Spleen (tissue), 11 donors: ENCODE results near the gene HMCN2. TPM values are rescaled to one million over a fixed set of nuclear protein-coding genes. Genes with fewer than 3 reads are reported as not detected.
A peak's percentile ranks its signal among the peaks of the same experiment; 100 is the strongest.

Experiments used
- DNase-seq: peaks from one replicate; pipeline ENCODE4 v3.0.0-alpha.2; 2020
- H3K27ac ChIP-seq, 8 donors: fragments of 200-600 bp; sonication (generic) in 7 of 8; 1 replicate in 4 of 8; 2 replicates in 4 of 8; pipeline versions ENCODE4 v1.5.0 to v1.8.0; 2016 to 2021; ENCODE audit warnings: inconsistent platforms in 4 of 8, mild to moderate bottlenecking in 4 of 8, moderate library complexity in 1 of 8
- H3K27me3 ChIP-seq, 7 donors: fragments of 200-600 bp; sonication (generic) in 6 of 7; replicated peaks in 1 of 7; 1 replicate in 4 of 7; 2 replicates in 3 of 7; pipeline versions ENCODE4 v1.5.0 to v1.8.0; 2016 to 2021; ENCODE audit warnings: inconsistent platforms in 3 of 7, mild to moderate bottlenecking in 1 of 7
- H3K36me3 ChIP-seq, 6 donors: fragments of 200-600 bp; sonication (generic) in 5 of 6; 1 replicate in 4 of 6; 2 replicates in 2 of 6; pipeline versions ENCODE4 v1.5.0 to v1.8.0; 2016 to 2021; ENCODE audit warnings: inconsistent platforms in 2 of 6
- H3K4me1 ChIP-seq, 6 donors: fragments of 200-600 bp; sonication (generic) in 5 of 6; 1 replicate in 3 of 6; 2 replicates in 3 of 6; pipeline versions ENCODE4 v1.5.0 to v1.8.0; 2016 to 2021; ENCODE audit warnings: inconsistent platforms in 3 of 6
- H3K4me3 ChIP-seq, 8 donors: fragments of 200-600 bp; sonication (generic) in 7 of 8; 1 replicate in 4 of 8; 2 replicates in 4 of 8; pipeline versions ENCODE4 v1.5.0 to v1.8.0; 2016 to 2021; ENCODE audit warnings: inconsistent platforms in 4 of 8, mild to moderate bottlenecking in 4 of 8, moderate library complexity in 2 of 8
- H3K9me3 ChIP-seq, 8 donors: fragments of 200-600 bp; sonication (generic) in 7 of 8; 1 replicate in 4 of 8; 2 replicates in 4 of 8; pipeline versions ENCODE4 v1.5.0 to v1.8.0; 2016 to 2021; ENCODE audit warnings: inconsistent platforms in 4 of 8
- CTCF ChIP-seq, 11 experiments: fragments of 200-600 bp in 7 of 11; fragments of 450-650 bp in 4 of 11; sonication (generic) in 4 of 11; IDR thresholded peaks in 8 of 11; conservative IDR thresholded peaks in 3 of 11; 1 replicate in 7 of 11; 2 replicates in 4 of 11; pipeline versions ENCODE4 v1.4.0 to v1.8.0; 2016 to 2021; ENCODE audit warnings: antibody characterized with exemption in 11 of 11, inconsistent platforms in 4 of 11, mild to moderate bottlenecking in 1 of 11
- POLR2A ChIP-seq, 3 donors: fragments of 450-650 bp; IDR thresholded peaks; one replicate each; pipeline ENCODE4 v1.5.1; 2017; ENCODE audit warnings: antibody characterized with exemption in 3 of 3, mild to moderate bottlenecking in 1 of 3
- POLR2AphosphoS5 ChIP-seq, 3 donors: sonication (generic); formaldehyde crosslinking; IDR thresholded peaks; one replicate each; pipeline ENCODE4 v1.5.1; 2017; ENCODE audit warnings: antibody characterized with exemption in 3 of 3
- WGBS, 5 donors: extraction: QIAGEN DNeasy Blood & Tissue Kit in 3 of 5; methylation state at CpG; one replicate each; pipeline versions ENCODE4 v1.1.5 to v1.1.7; 2013 to 2018; 5-methylcytosine and 5-hydroxymethylcytosine counted together
- intact Hi-C: fragments of 100-400 bp; cut with DNase I; formaldehyde crosslinking; loops from one replicate; pipeline ENCODE4 v1.15.0; 2023; ENCODE audit warnings: low total_unique reads
- polyA plus RNA-seq, 3 donors: library from polyadenylated mRNA; stranded (reverse); fragments of 200-250 nt; gene quantifications; one replicate each; pipeline ENCODE4 v1.2.1, GENCODE V29; 2013
- total RNA-seq, 7 donors: library from RNA; depleted of rRNA in 3 of 7; stranded (reverse); fragments of >200 nt in 3 of 7; fragmentation: NEBNext Ultra II Directional in 4 of 7; extraction: Animal tissue kit (Norgen Biotek cat#: 25700) in 4 of 7; gene quantifications; one replicate each; pipeline versions ENCODE4 v1.1.0 to v1.2.1, GENCODE V29; 2016 to 2021
- donor health status: healthy with polysubstance abuse.
- donor health status: DM: no; HTN: no; CAD: no; lungs with moderate emphysema.
- donor health status: DM: no; HTN: no; CAD: no.
- donor health status: Bipolar disorder and iron deficiency.
- donor health status: healthy.
- donor health status: DM: no; HTN: no; CAD: no.
- donor health status: DM: yes; HTN: yes; CAD: no.

HMCN2 gene
- total and polyA plus RNA-seq, 10 donors: 0.09 to 1.9 (median 0.73) TPM

DNA sequence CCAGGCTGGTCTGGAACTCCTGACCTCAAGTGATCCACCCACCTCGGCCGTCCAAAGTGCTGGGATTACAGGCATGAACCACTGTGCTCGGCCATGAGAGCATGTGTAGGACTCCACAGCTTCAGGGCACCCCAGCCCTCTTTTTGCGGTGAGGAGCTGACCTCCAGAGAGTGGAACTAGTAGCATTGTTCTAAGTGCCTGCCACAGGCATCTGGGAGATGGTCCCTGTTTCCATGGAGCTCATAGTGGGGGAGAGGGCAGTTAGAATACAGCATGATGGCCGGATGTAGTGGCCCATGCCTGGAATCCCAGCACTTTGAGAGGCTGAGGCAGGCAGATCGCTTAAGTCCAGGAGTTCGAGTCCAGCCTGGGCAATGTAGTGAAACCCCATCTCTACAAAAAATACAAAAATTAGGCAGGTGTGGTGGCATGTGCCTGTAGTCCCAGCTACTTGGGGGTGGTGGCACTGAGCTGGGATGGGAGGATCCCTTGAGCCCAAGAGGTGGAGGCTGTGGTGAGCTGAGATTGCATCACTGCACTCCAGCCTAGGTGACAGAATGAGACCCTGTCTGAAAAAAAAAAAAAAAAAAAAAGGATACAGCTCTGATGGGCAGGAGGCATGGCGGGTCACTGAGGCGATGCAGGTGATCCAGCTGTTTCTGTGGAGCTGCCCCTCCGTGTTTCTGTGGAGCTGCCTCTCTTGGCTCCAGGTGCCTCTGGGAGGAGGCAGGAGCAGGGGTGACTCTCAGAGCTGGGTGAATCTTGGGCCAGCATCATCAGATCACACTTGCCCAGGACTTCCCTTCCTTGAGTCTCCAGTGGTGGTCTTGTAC, 183.4 kb downstream of the HMCN2 start:
- DNase-seq: no peak
- intact Hi-C loops: no loop called here

DNA sequence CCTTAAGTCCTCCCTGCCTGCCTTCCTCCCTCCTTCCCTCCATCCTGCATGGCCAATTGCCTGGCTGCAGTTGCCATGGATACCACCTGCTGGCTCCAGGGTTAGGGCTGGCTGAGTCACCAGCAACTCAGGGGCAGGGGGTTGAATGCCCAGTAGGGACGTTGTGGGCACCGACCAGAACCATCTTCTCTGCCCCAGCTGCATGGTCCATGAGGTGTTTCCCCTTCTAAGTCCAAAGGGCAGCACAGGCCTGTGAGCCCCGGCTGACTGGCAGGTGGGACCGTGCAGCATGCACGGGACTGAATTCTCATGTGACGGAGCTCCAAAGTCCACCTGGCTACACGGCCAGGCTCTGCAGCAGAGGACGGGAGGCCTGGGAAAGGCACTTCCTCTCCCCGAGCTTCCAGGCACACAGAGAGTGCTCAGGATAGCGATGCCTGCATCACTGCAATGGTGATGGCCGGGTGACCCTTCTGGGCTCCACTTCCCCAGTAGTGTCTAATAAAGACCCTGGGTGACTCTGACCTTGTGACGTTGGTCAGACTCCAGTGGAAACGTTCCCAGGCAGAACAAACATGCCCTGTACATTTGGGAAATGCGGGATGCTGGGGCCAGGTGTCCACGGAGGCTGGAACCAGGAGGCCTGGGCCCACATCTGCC, 184.9 kb downstream of the HMCN2 start:
- Histone ChIP-seq H3K36me3 (no peaks in the 10 kb centered on the region), H3K4me1 (peaks cover 29 to 69% (median 53%) of the 10 kb centered on the region in 6 donors), H3K27ac (peak overlapping the region in 5 of 8 donors; percentile 9 to 56 (median 56)), H3K27me3 (peaks cover 0 to 67% (median 3%) of the 10 kb centered on the region in 7 donors), H3K9me3 (no peaks in the 10 kb centered on the region), H3K4me3 (no peak overlapping the region)
- no peak for DNase-seq
- WGBS, 5 donors: 62 to 77% (median 70%) methylated on average over 5 to 15 of the region's 15 CpGs
- TF ChIP-seq POLR2AphosphoS5 (IDR thresholded peaks at IDR 0.05) (no peak), POLR2A (IDR thresholded peaks at IDR 0.05) (no peak), CTCF (IDR thresholded peaks at IDR 0.05 in 8 of 11, conservative IDR thresholded peaks at IDR 0.05 in 3 of 11) (no peak)
- intact Hi-C loops: no loop called here

More for the DNA sequence above, 183.4 kb downstream of the HMCN2 start:
- H3K36me3 ChIP-seq: no peaks in the 10 kb centered on the region
- H3K4me1 ChIP-seq: peaks cover 34 to 82% (median 62%) of the 10 kb centered on the region in 6 donors
- WGBS, 5 donors: 84 to 93% (median 91%) methylated on average over 10 of the region's 10 CpGs
- peaks cover 0 to 78% (median 18%) of the 10 kb centered on the region in 7 donors for H3K27me3 ChIP-seq
- H3K9me3 ChIP-seq: no peaks in the 10 kb centered on the region
- H3K4me3 ChIP-seq: no peak overlapping the region
- no peak for TF ChIP-seq CTCF (IDR thresholded peaks at IDR 0.05 in 8 of 11, conservative IDR thresholded peaks at IDR 0.05 in 3 of 11)
- TF ChIP-seq POLR2A (IDR thresholded peaks at IDR 0.05): no peak
- no peak for TF ChIP-seq POLR2AphosphoS5 (IDR thresholded peaks at IDR 0.05)
- H3K27ac ChIP-seq: no peak overlapping the region

DNA sequence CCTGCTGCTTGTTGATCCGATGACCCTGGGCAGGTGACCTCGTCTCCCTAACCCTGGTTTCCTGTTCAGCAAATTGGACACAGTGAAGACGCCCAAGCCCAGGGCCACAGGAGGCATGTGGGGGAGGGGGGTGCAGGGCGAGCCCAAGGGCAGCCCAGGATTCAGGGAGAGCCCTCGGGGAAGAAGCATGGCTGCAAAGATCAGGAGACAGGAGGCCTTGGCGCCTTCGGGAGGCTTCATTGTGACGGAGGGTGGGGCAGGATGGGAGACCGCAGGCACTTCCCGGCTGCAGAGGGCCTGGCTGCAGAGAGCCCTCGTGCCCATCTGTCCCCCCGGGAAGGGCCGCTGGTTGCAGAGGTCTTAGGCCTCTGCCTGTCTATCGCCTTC, 185.4 kb downstream of the HMCN2 start:
- Histone ChIP-seq H3K4me3 (no peak overlapping the region), H3K4me1 (peaks cover 23 to 64% (median 48%) of the 10 kb centered on the region in 6 donors), H3K9me3 (no peaks in the 10 kb centered on the region), H3K27ac (peak overlapping the region in 5 of 8 donors; percentile 9 to 56 (median 56)), H3K27me3 (peaks cover 0 to 62% (median 0%) of the 10 kb centered on the region in 7 donors), H3K36me3 (no peaks in the 10 kb centered on the region)
- TF ChIP-seq CTCF (IDR thresholded peaks at IDR 0.05 in 8 of 11, conservative IDR thresholded peaks at IDR 0.05 in 3 of 11) (no peak), POLR2AphosphoS5 (IDR thresholded peaks at IDR 0.05) (peak in 2 of 3 donors; percentile 65 to 72)
- no peak for DNase-seq
- WGBS, 5 donors: 37 to 51% (median 42%) methylated on average over 11 to 14 of the region's 14 CpGs
- intact Hi-C loops: no loop called here
